Measurements from ENCODE around the gene RNU11.
A peak's percentile ranks its signal among the peaks of the same experiment; 100 is the strongest.

The RNU11 gene

DNA sequence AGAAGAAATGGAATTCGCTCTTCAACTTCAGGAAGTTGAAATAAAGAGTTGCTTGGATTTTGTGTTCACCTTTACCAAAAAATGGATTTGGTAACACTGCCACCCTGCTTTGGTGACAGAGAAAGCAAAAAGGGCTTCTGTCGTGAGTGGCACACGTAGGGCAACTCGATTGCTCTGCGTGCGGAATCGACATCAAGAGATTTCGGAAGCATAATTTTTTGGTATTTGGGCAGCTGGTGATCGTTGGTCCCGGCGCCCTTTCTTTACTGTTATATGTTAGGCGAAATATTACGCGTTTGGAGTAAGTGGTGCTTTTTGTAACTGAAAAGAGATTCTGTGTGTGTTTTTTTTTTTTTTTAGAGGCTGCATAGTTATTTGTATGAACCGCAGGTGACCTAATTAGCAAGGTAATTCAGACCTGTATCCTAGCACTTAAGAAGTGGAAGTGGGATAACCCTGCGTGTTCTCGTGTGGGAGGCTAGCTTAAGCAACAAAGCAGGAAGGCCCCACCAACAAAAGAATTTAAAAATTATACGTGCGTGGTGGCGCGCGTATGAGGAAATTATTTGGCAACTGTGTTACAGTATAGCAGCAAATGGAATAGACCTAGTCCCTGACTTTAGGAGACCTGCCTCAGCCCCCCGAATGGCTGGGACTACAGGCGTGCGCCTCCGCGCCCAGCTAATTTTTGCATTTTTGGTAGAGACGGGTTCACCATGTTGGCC lies at the start of gene RNU11:
RNU11 (plus strand) TSS at position 127 of the 725 bp plus-strand sequence.
- Histone ChIP-seq H3K9ac (ENCODE audit: low read length) (peak within 1 kb of the TSS; percentile 91), H3K9me3 (ENCODE audit: control insufficient read depth, low read length) (no peaks in the 10 kb centered on the region), H3K4me1 (ENCODE audit: control insufficient read depth, insufficient read depth, low read length) (peaks cover 10% of the 10 kb centered on the region), H3K27me3 (replicated peaks; ENCODE audit: control insufficient read depth, insufficient read depth, low read length) (no peaks in the 10 kb centered on the region), H3K36me3 (ENCODE audit: control insufficient read depth, insufficient read depth, low read length, severe bottlenecking) (no peaks in the 10 kb centered on the region), H3K4me3 (ENCODE audit: low read length) (peak within 1 kb of the TSS; percentile 86)
- DNase-seq (ENCODE audit: low read depth), result peak; percentile 97

- DNase-seq (ENCODE audit: low read depth), result peak; percentile 95
- H3K9me3 ChIP-seq (ENCODE audit: control insufficient read depth, low read length), result no peaks in the 10 kb centered on the region
- peaks cover 22% of the 10 kb centered on the region for H3K36me3 ChIP-seq (ENCODE audit: control insufficient read depth, insufficient read depth, low read length, severe bottlenecking)
- peaks cover 14% of the 10 kb centered on the region for H3K4me1 ChIP-seq (ENCODE audit: control insufficient read depth, insufficient read depth, low read length)
- H3K9ac ChIP-seq (ENCODE audit: low read length), result peak overlapping the region; percentile 13
- no peaks in the 10 kb centered on the region for H3K27me3 ChIP-seq (replicated peaks; ENCODE audit: control insufficient read depth, insufficient read depth, low read length)
- peak overlapping the region; percentile 54 for H3K4me3 ChIP-seq (ENCODE audit: low read length)
These were observed 46.7 kb upstream of the RNU11 start for GRCh38 chr1:28601696-28602095.

DNA sequence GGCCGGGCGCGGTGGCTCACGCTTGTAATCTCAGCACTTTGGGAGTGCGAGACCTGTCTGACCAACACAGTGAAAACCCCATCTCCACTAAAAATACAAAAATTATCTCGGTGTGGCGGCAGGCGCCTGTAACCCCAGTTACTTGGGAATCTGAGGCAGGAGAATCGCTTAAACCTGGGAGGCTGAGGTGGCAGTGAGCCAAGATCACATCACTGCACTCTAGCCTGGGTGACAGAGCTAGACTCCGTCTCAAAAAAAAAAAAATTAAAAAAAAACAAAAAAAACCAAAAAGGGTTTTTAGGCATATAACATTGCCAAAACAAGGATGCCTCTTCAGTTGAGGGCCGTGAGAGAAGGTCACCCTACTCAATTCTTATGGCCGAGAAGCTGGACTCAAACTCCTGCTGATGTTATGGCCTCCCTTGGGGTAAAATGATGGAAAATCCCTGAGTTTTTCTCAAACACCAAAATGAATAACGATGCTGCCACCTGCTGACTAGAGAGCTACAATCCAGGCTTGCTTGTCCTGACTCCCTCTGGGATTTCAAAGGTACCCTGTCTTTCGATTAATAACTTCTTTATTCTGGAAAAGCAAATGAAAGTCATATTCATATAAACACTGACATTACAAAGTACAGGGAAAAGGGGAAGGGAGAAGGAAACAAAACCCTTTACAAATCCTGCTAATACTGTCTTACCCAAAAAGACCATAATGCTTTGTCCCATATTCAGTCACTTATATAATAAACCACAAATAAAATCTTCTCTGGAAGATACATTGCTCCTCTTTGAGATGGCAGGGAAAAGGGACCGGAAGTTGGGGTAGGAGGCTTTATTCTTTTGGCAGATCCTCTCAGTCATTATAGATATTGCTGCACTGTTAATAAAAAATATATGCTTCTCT lies 45.6 kb upstream of the RNU11 start:
- Histone ChIP-seq H3K4me3 (ENCODE audit: low read length) (no peak overlapping the region), H3K4me1 (ENCODE audit: control insufficient read depth, insufficient read depth, low read length) (peaks cover 14% of the 10 kb centered on the region), H3K9me3 (ENCODE audit: control insufficient read depth, low read length) (no peaks in the 10 kb centered on the region), H3K27me3 (replicated peaks; ENCODE audit: control insufficient read depth, insufficient read depth, low read length) (no peaks in the 10 kb centered on the region), H3K9ac (ENCODE audit: low read length) (no peak overlapping the region), H3K36me3 (ENCODE audit: control insufficient read depth, insufficient read depth, low read length, severe bottlenecking) (peaks cover 31% of the 10 kb centered on the region)
- peak; percentile 95 for DNase-seq (ENCODE audit: low read depth)

DNA sequence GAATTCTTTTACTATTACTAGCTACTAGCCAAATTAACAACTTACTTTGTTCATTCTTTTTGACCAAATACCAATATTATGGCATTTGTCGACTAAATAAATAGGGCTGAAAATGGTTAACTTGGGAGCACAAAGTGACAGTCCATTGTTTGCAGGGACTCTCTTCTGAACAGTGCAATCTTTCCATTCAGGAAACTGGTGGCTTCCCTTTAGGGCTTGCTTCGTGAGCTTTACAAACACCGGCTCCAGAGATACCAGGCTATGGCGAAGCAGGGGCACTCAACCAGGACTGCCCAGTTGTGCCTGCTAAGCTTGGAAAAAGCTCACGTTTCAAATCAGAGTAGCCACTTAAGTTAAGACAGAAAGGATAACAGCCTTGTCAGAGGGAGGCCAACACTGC lies 44.0 kb upstream of the RNU11 start:
- H3K36me3 ChIP-seq (ENCODE audit: control insufficient read depth, insufficient read depth, low read length, severe bottlenecking), result peaks cover 34% of the 10 kb centered on the region
- no peaks in the 10 kb centered on the region for H3K9me3 ChIP-seq (ENCODE audit: control insufficient read depth, low read length)
- no peak overlapping the region for H3K9ac ChIP-seq (ENCODE audit: low read length)
- no peak for DNase-seq (ENCODE audit: low read depth)
- H3K27me3 ChIP-seq (replicated peaks; ENCODE audit: control insufficient read depth, insufficient read depth, low read length), result no peaks in the 10 kb centered on the region
- peaks cover 14% of the 10 kb centered on the region for H3K4me1 ChIP-seq (ENCODE audit: control insufficient read depth, insufficient read depth, low read length)
- no peak overlapping the region for H3K4me3 ChIP-seq (ENCODE audit: low read length)

DNA sequence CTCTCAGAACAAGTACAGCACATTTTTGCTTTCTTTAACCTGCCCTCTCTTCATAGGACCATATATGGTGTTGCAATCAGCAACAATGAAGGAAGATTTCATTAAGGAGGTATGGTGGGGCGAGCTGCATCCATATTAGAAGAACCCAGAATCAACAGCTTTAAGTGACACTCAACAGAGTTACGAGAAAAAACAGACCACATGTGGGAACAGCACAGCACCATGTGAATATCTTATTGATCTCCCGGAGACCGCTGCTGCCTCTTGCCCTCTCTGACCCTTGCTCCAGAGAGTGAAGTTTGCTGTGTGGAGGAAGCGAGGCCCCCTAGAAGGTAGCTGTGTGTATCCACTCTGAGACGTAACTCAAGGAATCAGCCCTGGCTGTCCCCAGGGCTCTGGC lies 43.4 kb upstream of the RNU11 start:
- Histone ChIP-seq H3K4me1 (ENCODE audit: control insufficient read depth, insufficient read depth, low read length) (peaks cover 14% of the 10 kb centered on the region), H3K9me3 (ENCODE audit: control insufficient read depth, low read length) (no peaks in the 10 kb centered on the region), H3K36me3 (ENCODE audit: control insufficient read depth, insufficient read depth, low read length, severe bottlenecking) (peaks cover 40% of the 10 kb centered on the region), H3K9ac (ENCODE audit: low read length) (no peak overlapping the region), H3K27me3 (replicated peaks; ENCODE audit: control insufficient read depth, insufficient read depth, low read length) (no peaks in the 10 kb centered on the region), H3K4me3 (ENCODE audit: low read length) (no peak overlapping the region)
- no peak for DNase-seq (ENCODE audit: low read depth)

- H3K4me3 ChIP-seq (ENCODE audit: low read length), result no peak overlapping the region
- peaks cover 53% of the 10 kb centered on the region for H3K36me3 ChIP-seq (ENCODE audit: control insufficient read depth, insufficient read depth, low read length, severe bottlenecking)
- no peak overlapping the region for H3K9ac ChIP-seq (ENCODE audit: low read length)
- peaks cover 8% of the 10 kb centered on the region for H3K4me1 ChIP-seq (ENCODE audit: control insufficient read depth, insufficient read depth, low read length)
- DNase-seq (ENCODE audit: low read depth), result no peak
- H3K9me3 ChIP-seq (ENCODE audit: control insufficient read depth, low read length), result no peaks in the 10 kb centered on the region
- H3K27me3 ChIP-seq (replicated peaks; ENCODE audit: control insufficient read depth, insufficient read depth, low read length), result no peaks in the 10 kb centered on the region
These were observed 41.6 kb upstream of the RNU11 start for GRCh38 chr1:28606771-28607170.

GRCh38 chr1:28613175-28613574 lies 35.2 kb upstream of the RNU11 start:
- no peaks in the 10 kb centered on the region for H3K9me3 ChIP-seq (ENCODE audit: control insufficient read depth, low read length)
- peaks cover 56% of the 10 kb centered on the region for H3K36me3 ChIP-seq (ENCODE audit: control insufficient read depth, insufficient read depth, low read length, severe bottlenecking)
- H3K9ac ChIP-seq (ENCODE audit: low read length), result no peak overlapping the region
- DNase-seq (ENCODE audit: low read depth), result no peak
- H3K27me3 ChIP-seq (replicated peaks; ENCODE audit: control insufficient read depth, insufficient read depth, low read length), result no peaks in the 10 kb centered on the region
- no peak overlapping the region for H3K4me3 ChIP-seq (ENCODE audit: low read length)
- no peaks in the 10 kb centered on the region for H3K4me1 ChIP-seq (ENCODE audit: control insufficient read depth, insufficient read depth, low read length)

GRCh38 chr1:28631713-28632112 lies 16.7 kb upstream of the RNU11 start:
- H3K4me3 ChIP-seq (ENCODE audit: low read length), result no peak overlapping the region
- no peaks in the 10 kb centered on the region for H3K9me3 ChIP-seq (ENCODE audit: control insufficient read depth, low read length)
- no peak for DNase-seq (ENCODE audit: low read depth)
- peaks cover 3% of the 10 kb centered on the region for H3K4me1 ChIP-seq (ENCODE audit: control insufficient read depth, insufficient read depth, low read length)
- no peaks in the 10 kb centered on the region for H3K27me3 ChIP-seq (replicated peaks; ENCODE audit: control insufficient read depth, insufficient read depth, low read length)
- no peak overlapping the region for H3K9ac ChIP-seq (ENCODE audit: low read length)
- H3K36me3 ChIP-seq (ENCODE audit: control insufficient read depth, insufficient read depth, low read length, severe bottlenecking), result peaks cover 3% of the 10 kb centered on the region

GRCh38 chr1:28632560-28632959 lies 15.8 kb upstream of the RNU11 start:
- H3K9me3 ChIP-seq (ENCODE audit: control insufficient read depth, low read length), result no peaks in the 10 kb centered on the region
- H3K9ac ChIP-seq (ENCODE audit: low read length), result no peak overlapping the region
- H3K4me1 ChIP-seq (ENCODE audit: control insufficient read depth, insufficient read depth, low read length), result peaks cover 3% of the 10 kb centered on the region
- peaks cover 3% of the 10 kb centered on the region for H3K36me3 ChIP-seq (ENCODE audit: control insufficient read depth, insufficient read depth, low read length, severe bottlenecking)
- DNase-seq (ENCODE audit: low read depth), result no peak
- no peaks in the 10 kb centered on the region for H3K27me3 ChIP-seq (replicated peaks; ENCODE audit: control insufficient read depth, insufficient read depth, low read length)
- H3K4me3 ChIP-seq (ENCODE audit: low read length), result no peak overlapping the region

DNA sequence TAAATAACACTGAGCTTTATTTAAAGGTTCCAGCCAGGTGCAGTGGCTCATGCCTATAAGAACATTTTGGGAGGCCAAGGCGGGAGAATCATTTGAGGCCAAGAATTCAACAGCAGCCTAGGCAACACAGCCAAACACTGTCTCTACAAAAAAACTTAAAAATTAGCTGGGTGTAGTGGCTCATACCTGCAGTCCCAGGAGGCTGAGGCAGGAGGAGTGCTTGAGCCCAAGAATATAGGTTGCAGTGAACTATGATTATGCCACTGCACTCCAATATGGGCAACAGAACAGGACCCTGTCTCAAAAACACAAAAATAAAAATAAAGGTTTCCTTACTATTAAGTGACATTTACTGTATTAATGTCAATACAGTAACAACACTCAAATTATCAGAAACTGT lies 7.6 kb upstream of the RNU11 start:
- Histone ChIP-seq H3K27me3 (replicated peaks; ENCODE audit: control insufficient read depth, insufficient read depth, low read length) (no peaks in the 10 kb centered on the region), H3K4me3 (ENCODE audit: low read length) (no peak overlapping the region), H3K4me1 (ENCODE audit: control insufficient read depth, insufficient read depth, low read length) (peaks cover 12% of the 10 kb centered on the region), H3K9ac (ENCODE audit: low read length) (no peak overlapping the region), H3K36me3 (ENCODE audit: control insufficient read depth, insufficient read depth, low read length, severe bottlenecking) (no peaks in the 10 kb centered on the region), H3K9me3 (ENCODE audit: control insufficient read depth, low read length) (no peaks in the 10 kb centered on the region)
- no peak for DNase-seq (ENCODE audit: low read depth)

GRCh38 chr1:28642056-28642846 lies 6.1 kb upstream of the RNU11 start:
- no peaks in the 10 kb centered on the region for H3K36me3 ChIP-seq (ENCODE audit: control insufficient read depth, insufficient read depth, low read length, severe bottlenecking)
- H3K9me3 ChIP-seq (ENCODE audit: control insufficient read depth, low read length), result no peaks in the 10 kb centered on the region
- peaks cover 12% of the 10 kb centered on the region for H3K4me1 ChIP-seq (ENCODE audit: control insufficient read depth, insufficient read depth, low read length)
- peak overlapping the region; percentile 98 for H3K9ac ChIP-seq (ENCODE audit: low read length)
- DNase-seq (ENCODE audit: low read depth), result peak; percentile 61
- H3K27me3 ChIP-seq (replicated peaks; ENCODE audit: control insufficient read depth, insufficient read depth, low read length), result no peaks in the 10 kb centered on the region
- peak overlapping the region; percentile 94 for H3K4me3 ChIP-seq (ENCODE audit: low read length)

All from adipocyte (in vitro differentiated cells).